Testis (tissue), 3 donors: ENCODE results near the gene WRAP73. TPM values are rescaled to one million over a fixed set of nuclear protein-coding genes. Genes with fewer than 3 reads are reported as not detected.

ENCODE experiments used
- DNase-seq: peaks from one replicate; pipeline ENCODE4 v3.0.0-alpha.2; 2019
- H3K27ac ChIP-seq, 2 donors: fragments of 200-600 bp; sonication (generic); one replicate each; pipeline ENCODE4 v1.5.1; 2019
- H3K27me3 ChIP-seq: fragments of 200-600 bp; sonication (generic); one replicate; pipeline ENCODE4 v1.5.1; 2019
- H3K36me3 ChIP-seq: fragments of 200-600 bp; sonication (generic); one replicate; pipeline ENCODE4 v1.5.1; 2017; ENCODE audit warnings: low read depth; ENCODE audit errors: missing control alignments
- H3K4me1 ChIP-seq: fragments of 200-600 bp; sonication (generic); one replicate; pipeline ENCODE4 v1.5.1; 2019
- H3K4me3 ChIP-seq, 2 donors: fragments of 200-600 bp; sonication (generic); one replicate each; pipeline ENCODE4 v1.5.1; 2017 to 2019
- H3K9me3 ChIP-seq: fragments of 200-600 bp; sonication (generic); one replicate; pipeline ENCODE4 v1.5.1; 2017
- POLR2A ChIP-seq: fragments of 450-650 bp; IDR thresholded peaks from one replicate; pipeline ENCODE4 v1.6.1; 2017; ENCODE audit warnings: antibody characterized with exemption, mild to moderate bottlenecking, moderate library complexity
- WGBS, 2 donors: methylation state at CpG; one replicate each; pipeline ENCODE4 v1.1.5; 2018; 5-methylcytosine and 5-hydroxymethylcytosine counted together
- intact Hi-C: fragments of 100-400 bp; cut with DNase I; formaldehyde crosslinking; loops from one replicate; pipeline ENCODE4 v1.15.1; 2023; ENCODE audit warnings: low total_unique reads
- polyA plus RNA-seq: library from polyadenylated mRNA; stranded (reverse); fragments of 350-450 nt; fragmentation: Illumina TruSeq; extraction: RNeasy Lipid Tissue Mini Kit (QIAGEN cat#74804); gene quantifications from one replicate; pipeline ENCODE4 v1.2.3, GENCODE V29; 2014; ENCODE audit warnings: low read depth, low replicate concordance; ENCODE audit not compliant: insufficient read depth
- total RNA-seq, 2 donors: library from RNA; depleted of rRNA; stranded (reverse); fragments of >200 nt; gene quantifications; one replicate each; pipeline ENCODE4 v1.2.3, GENCODE V29; 2016
- TF ChIP-seq, protein P1 (sequence below), 3 experiments: fragments of 450-650 bp in 2 of 3; fragments of 200-600 bp in 1 of 3; sonication (generic) in 1 of 3; IDR thresholded peaks; one replicate each; pipeline ENCODE4 v1.5.1; 2016 to 2019; ENCODE audit warnings: antibody characterized with exemption in 3 of 3, mild to moderate bottlenecking in 2 of 3, moderate library complexity in 1 of 3

The WRAP73 gene
- total and polyA plus RNA-seq, 3 donors from 2014 or later, result 26.1 to 34.2 (median 32.5) TPM

DNA sequence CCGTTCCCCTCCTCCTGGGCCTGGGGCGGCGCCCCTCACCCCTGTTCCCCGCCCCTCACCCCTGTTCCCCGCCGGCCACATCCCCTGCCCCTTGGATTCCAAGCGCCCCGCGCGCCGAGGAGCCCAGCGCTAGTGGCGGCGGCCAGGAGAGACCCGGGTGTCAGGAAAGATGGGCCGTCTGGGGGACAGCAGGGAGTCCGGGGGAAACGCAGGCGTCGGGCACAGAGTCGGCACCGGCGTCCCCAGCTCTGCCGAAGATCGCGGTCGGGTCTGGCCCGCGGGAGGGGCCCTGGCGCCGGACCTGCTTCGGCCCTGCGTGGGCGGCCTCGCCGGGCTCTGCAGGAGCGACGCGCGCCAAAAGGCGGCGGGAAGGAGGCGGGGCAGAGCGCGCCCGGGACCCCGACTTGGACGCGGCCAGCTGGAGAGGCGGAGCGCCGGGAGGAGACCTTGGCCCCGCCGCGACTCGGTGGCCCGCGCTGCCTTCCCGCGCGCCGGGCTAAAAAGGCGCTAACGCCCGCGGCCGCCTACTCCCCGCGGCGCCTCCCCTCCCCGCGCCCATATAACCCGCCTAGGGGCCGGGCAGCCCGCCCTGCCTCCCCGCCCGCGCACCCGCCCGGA lies 2.1 kb upstream of the WRAP73 start, which contains the start of gene TP73:
TSS of gene TP73 (plus strand) at position 587 of the 618 bp plus-strand sequence. CDS start 29,850 bp downstream, outside the sequence.
- DNase-seq, result no peak
- Histone ChIP-seq H3K27ac (no peak within 1 kb of the TSS), H3K4me3 (peak within 1 kb of the TSS; percentile 9 to 94), H3K27me3 (no peaks in the 10 kb centered on the region), H3K36me3 (no peaks in the 10 kb centered on the region), H3K9me3 (no peaks in the 10 kb centered on the region), H3K4me1 (no peaks in the 10 kb centered on the region)
- TF ChIP-seq POLR2A, result no peak
- TF ChIP-seq, protein P1, sequence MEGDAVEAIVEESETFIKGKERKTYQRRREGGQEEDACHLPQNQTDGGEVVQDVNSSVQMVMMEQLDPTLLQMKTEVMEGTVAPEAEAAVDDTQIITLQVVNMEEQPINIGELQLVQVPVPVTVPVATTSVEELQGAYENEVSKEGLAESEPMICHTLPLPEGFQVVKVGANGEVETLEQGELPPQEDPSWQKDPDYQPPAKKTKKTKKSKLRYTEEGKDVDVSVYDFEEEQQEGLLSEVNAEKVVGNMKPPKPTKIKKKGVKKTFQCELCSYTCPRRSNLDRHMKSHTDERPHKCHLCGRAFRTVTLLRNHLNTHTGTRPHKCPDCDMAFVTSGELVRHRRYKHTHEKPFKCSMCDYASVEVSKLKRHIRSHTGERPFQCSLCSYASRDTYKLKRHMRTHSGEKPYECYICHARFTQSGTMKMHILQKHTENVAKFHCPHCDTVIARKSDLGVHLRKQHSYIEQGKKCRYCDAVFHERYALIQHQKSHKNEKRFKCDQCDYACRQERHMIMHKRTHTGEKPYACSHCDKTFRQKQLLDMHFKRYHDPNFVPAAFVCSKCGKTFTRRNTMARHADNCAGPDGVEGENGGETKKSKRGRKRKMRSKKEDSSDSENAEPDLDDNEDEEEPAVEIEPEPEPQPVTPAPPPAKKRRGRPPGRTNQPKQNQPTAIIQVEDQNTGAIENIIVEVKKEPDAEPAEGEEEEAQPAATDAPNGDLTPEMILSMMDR (IDR thresholded peaks at IDR 0.05), result no peak
- intact Hi-C loops, result no loop called here
- 0% methylated on average over 7 to 8 of the region's 80 CpGs for WGBS, 2 donors

DNA sequence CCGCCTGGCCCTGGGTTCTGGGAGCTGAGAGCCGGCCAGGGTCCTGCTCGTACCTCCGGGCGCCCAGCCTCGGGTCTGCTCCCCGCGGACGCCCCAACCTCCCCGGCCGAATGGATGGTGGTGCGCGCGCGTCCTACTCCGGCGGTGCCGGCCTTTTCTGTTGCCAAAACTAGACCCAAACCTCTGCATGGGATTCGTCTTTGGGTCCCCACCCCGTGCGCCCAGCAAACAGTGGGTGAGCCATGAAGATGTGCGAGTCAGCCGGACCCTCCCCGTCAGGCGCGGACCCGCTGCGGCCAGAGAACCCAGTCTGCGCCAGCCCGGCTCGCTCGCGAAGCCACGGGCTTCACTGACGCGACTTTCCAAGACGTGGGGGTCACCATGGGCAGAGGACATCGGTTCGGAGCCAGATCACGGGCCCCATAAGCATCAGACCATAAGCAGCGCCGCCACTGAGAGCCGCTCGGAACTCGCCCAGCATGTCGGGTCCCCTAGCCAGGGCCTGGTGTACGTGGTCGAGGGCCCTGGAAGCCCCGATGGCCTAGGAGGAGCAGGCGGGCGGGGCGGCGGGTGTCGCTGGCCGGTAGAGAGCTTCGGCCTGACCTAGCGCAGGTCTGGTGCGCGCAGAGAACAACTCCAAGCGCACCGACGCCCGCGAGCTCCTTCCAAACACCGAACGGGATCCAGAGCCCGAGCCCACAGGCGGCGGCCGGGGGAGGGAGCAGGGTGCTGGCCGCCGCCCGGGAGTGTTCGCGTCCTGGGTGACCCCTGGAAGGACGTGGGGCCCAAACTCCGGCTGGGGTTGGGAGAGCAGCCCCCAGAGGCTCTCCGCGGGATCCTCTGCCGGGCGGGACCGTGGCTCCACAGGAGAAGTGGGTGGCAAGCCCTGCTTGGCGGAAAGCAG lies 1.4 kb upstream of the WRAP73 start:
- WGBS, 2 donors, result 5 to 10% methylated on average over 12 to 75 of the region's 83 CpGs
- Histone ChIP-seq H3K27ac (no peak overlapping the region), H3K36me3 (no peaks in the 10 kb centered on the region), H3K9me3 (no peaks in the 10 kb centered on the region), H3K4me1 (no peaks in the 10 kb centered on the region), H3K4me3 (peak overlapping the region; percentile 9 to 94), H3K27me3 (no peaks in the 10 kb centered on the region)
- TF ChIP-seq POLR2A, result no peak
- TF ChIP-seq, protein P1 (IDR thresholded peaks at IDR 0.05), result no peak
- intact Hi-C loops, result no loop called here
- no peak for DNase-seq

DNA sequence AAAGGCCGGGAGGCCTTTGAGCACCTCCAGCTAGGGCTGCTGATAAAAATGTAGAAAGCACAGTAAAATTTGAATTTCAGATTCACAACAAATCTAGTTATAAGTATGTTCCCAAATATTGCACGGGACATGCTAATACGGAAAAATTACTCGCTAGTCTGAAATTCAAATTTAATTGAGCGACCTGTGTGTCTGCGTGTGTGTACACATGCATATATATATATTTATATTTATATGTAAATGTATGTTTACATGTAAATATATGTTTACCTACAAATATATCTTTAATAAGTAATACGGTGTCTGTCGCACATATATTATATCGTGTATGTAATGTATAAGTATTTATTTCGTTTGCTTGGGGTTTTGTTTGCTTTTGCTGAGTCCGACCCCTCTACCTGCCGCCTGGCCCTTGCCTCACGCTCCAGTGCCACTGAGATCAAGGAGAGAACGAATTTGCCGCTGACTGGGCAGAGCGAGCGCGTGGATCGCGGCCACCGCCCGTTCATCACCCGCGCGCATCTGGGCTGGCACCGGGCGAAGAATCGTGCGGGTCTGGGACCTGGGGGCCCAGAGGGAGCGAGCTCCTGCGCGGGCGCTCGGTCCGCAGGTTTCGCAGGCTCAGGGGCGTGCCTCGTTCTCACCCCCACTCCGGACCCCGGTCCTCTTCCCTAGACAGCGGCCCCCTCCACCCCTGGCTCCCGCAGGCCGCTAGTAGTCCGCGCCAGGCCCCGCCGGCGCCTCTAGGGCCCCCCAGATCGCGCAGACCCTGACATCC lies 534 bp upstream of the WRAP73 start:
- H3K4me1 ChIP-seq, result no peaks in the 10 kb centered on the region
- TF ChIP-seq, protein P1 (IDR thresholded peaks at IDR 0.05), result no peak
- TF ChIP-seq POLR2A, result no peak
- no peaks in the 10 kb centered on the region for H3K9me3 ChIP-seq
- H3K36me3 ChIP-seq, result no peaks in the 10 kb centered on the region
- DNase-seq, result no peak
- H3K4me3 ChIP-seq, result peak overlapping the region in 1 of 2 donors; percentile 94
- H3K27ac ChIP-seq, result no peak overlapping the region
- WGBS, 2 donors, result 10% methylated on average over 25 to 40 of the region's 50 CpGs
- no peaks in the 10 kb centered on the region for H3K27me3 ChIP-seq
- intact Hi-C loops, result no loop called here

DNA sequence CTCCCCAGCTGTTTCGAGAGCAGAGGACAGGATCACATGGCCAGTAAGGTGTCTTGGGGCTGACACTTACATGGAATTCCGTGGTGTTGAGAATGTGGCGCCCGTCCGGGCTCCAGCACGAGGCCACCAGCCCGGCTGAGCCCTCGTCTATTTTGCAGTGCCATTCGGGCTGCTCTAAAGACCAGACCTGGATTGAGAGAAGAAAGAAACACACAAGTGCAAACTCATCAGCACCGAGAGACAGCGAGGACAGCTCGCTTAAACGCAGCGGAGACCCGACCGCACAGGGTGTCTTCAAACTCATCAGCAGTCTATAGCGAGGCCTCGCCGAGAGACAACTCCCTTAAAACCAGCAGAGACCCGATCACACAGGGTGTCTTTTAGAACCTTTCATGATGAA lies 3.3 kb downstream of the WRAP73 start:
- Histone ChIP-seq H3K36me3 (no peaks in the 10 kb centered on the region), H3K4me1 (no peaks in the 10 kb centered on the region), H3K27ac (no peak overlapping the region), H3K9me3 (no peaks in the 10 kb centered on the region), H3K4me3 (no peak overlapping the region), H3K27me3 (no peaks in the 10 kb centered on the region)
- intact Hi-C loops, result no loop called here
- no peak for TF ChIP-seq POLR2A
- TF ChIP-seq, protein P1 (IDR thresholded peaks at IDR 0.05), result no peak
- no peak for DNase-seq
- WGBS, 2 donors, result 93 to 96% methylated on average over 19 to 20 of the region's 20 CpGs
